Stimulated activated CD4-positive, alpha-beta T cell treated with anti-CD3 and anti-CD28 coated beads, Interleukin-1b, Interleukin-23, amount 100 ng/mL, for 1 hour (primary cell): ENCODE measurements around the gene UMPS.

ENCODE experiments used
- DNase-seq, 2 donors: peaks; one replicate each; pipeline ENCODE4 v3.0.0-alpha.2; 2020; ENCODE audit warnings: low read depth in 2 of 2

The UMPS gene

GRCh38 chr3:124763644-124764358, 33.5 kb downstream of the UMPS start:
- DNase-seq = no peak

- no peak for DNase-seq
Observed at GRCh38 chr3:124764746-124765145, 34.5 kb downstream of the UMPS start.

GRCh38 chr3:124765197-124765840, 35.1 kb downstream of the UMPS start:
- no peak for DNase-seq

GRCh38 chr3:124766113-124767095, 36.2 kb downstream of the UMPS start:
- DNase-seq = no peak

GRCh38 chr3:124767264-124767663, 37.0 kb downstream of the UMPS start:
- no peak for DNase-seq

- no peak for DNase-seq
Observed at GRCh38 chr3:124767691-124768090, 37.4 kb downstream of the UMPS start.

GRCh38 chr3:124768812-124769211, 38.6 kb downstream of the UMPS start:
- DNase-seq = no peak

- DNase-seq = no peak
Observed at GRCh38 chr3:124769462-124769861, 39.2 kb downstream of the UMPS start.

- DNase-seq = no peak
Observed at GRCh38 chr3:124770336-124771082, 40.3 kb downstream of the UMPS start.

GRCh38 chr3:124771083-124771445, 40.8 kb downstream of the UMPS start:
- no peak for DNase-seq

GRCh38 chr3:124772081-124772831, 42.0 kb downstream of the UMPS start:
- no peak for DNase-seq

- no peak for DNase-seq
Observed at GRCh38 chr3:124773351-124774326, 43.4 kb downstream of the UMPS start.

- DNase-seq = no peak
Observed at GRCh38 chr3:124774327-124774718, 44.1 kb downstream of the UMPS start.

- no peak for DNase-seq
Observed at GRCh38 chr3:124774841-124775402, 44.7 kb downstream of the UMPS start.

- no peak for DNase-seq
Observed at GRCh38 chr3:124775877-124776276, 45.6 kb downstream of the UMPS start.

GRCh38 chr3:124776856-124777255, 46.6 kb downstream of the UMPS start:
- no peak for DNase-seq

GRCh38 chr3:124777762-124778470, 47.7 kb downstream of the UMPS start:
- DNase-seq = no peak

GRCh38 chr3:124779116-124779515, 48.9 kb downstream of the UMPS start:
- no peak for DNase-seq

GRCh38 chr3:124779751-124780191, 49.5 kb downstream of the UMPS start:
- DNase-seq = no peak
